HepG2 (cell line): ENCODE measurements around the gene SCN4B. TPM values are rescaled to one million over a fixed set of nuclear protein-coding genes. Genes with fewer than 3 reads are reported as not detected.
A peak's percentile ranks its signal among the peaks of the same experiment; 100 is the strongest.

Experiments used
- JUN ChIP-seq: sonication (generic); formaldehyde crosslinking; IDR thresholded peaks from 2 replicates; pipeline ENCODE4 v1.4.0; 2020; ENCODE audit warnings: mild to moderate bottlenecking, missing genetic modification reagents
- MTF2 ChIP-seq: sonication (generic); formaldehyde crosslinking; IDR thresholded peaks from 2 replicates; pipeline ENCODE4 v1.5.0; 2020; ENCODE audit warnings: missing genetic modification reagents, borderline replicate concordance
- SCMH1 ChIP-seq: sonication (generic); formaldehyde crosslinking; IDR thresholded peaks from 2 replicates; pipeline ENCODE4 v1.9.0; 2021; ENCODE audit warnings: missing genetic modification reagents, mild to moderate bottlenecking, borderline replicate concordance
- SMARCC2 ChIP-seq: fragments of 450-650 bp; IDR thresholded peaks from 2 replicates; pipeline ENCODE4 v1.6.1; 2017; ENCODE audit warnings: antibody characterized with exemption, mild to moderate bottlenecking
- SMC3 ChIP-seq: IDR thresholded peaks from 2 replicates; pipeline ENCODE4 v1.6.1; 2011; ENCODE audit warnings: low read length, improper control_type of control experiment
- SP4 ChIP-seq: sonication (generic); formaldehyde crosslinking; IDR thresholded peaks from 2 replicates; pipeline ENCODE4 v1.8.1; 2023; ENCODE audit warnings: mild to moderate bottlenecking, missing genetic modification reagents
- TFAP4 ChIP-seq: sonication (generic); IDR thresholded peaks from 2 replicates; pipeline ENCODE4 v1.6.1; 2016; ENCODE audit warnings: low read depth, borderline replicate concordance
- UBTF ChIP-seq: sonication (generic); formaldehyde crosslinking; IDR thresholded peaks from 2 replicates; pipeline ENCODE4 v1.4.0; 2020; ENCODE audit warnings: mild to moderate bottlenecking, missing genetic modification reagents
- ZNF274 ChIP-seq: sonication (generic); formaldehyde crosslinking; IDR thresholded peaks from 2 replicates; pipeline ENCODE4 v1.5.1; 2020; ENCODE audit warnings: mild to moderate bottlenecking, missing genetic modification reagents
- ZNF687 ChIP-seq: sonication (generic); formaldehyde crosslinking; IDR thresholded peaks from 2 replicates; pipeline ENCODE4 v1.5.1; 2020; ENCODE audit warnings: mild to moderate bottlenecking, missing genetic modification reagents, moderate library complexity
- polyA plus RNA-seq, 8 experiments: library from polyadenylated mRNA; depleted of rRNA in 3 of 8; stranded (reverse) in 7 of 8; unstranded in 1 of 8; fragments of >200 nt; fragmentation: Illumina TruSeq in 4 of 8; extraction: Trizol in 4 of 8; gene quantifications; 2 replicates each; pipeline versions ENCODE4 v1.2.1 to v1.2.3, GENCODE V29; 2011 to 2016; ENCODE audit warnings: low read depth in 4 of 8, missing spikeins in 1 of 8, mixed read lengths in 1 of 8; ENCODE audit not compliant: insufficient read depth in 1 of 8
- total RNA-seq, 5 experiments: library from RNA; depleted of rRNA; stranded (reverse); fragments of >200 nt; fragmentation: Illumina TruSeq; extraction: Trizol; gene quantifications; 2 replicates each; pipeline ENCODE4 v1.2.3, GENCODE V29; 2016; ENCODE audit warnings: low read depth in 1 of 5
- TF ChIP-seq, protein P1 (sequence below): sonication (generic); formaldehyde crosslinking; IDR thresholded peaks from 2 replicates; pipeline ENCODE4 v1.4.0; 2020; ENCODE audit warnings: missing genetic modification reagents
- TF ChIP-seq, protein P2 (sequence below): sonication (generic); formaldehyde crosslinking; IDR thresholded peaks from 2 replicates; pipeline ENCODE4 v1.5.1; 2020; ENCODE audit warnings: mild to moderate bottlenecking, missing genetic modification reagents, borderline replicate concordance

SCN4B gene
- total and polyA plus RNA-seq, 2 of the 13 experiments (the other 11 are each of a cell fraction or from before 2014, with no cell fraction given), result 0.04 to 0.29 TPM

DNA sequence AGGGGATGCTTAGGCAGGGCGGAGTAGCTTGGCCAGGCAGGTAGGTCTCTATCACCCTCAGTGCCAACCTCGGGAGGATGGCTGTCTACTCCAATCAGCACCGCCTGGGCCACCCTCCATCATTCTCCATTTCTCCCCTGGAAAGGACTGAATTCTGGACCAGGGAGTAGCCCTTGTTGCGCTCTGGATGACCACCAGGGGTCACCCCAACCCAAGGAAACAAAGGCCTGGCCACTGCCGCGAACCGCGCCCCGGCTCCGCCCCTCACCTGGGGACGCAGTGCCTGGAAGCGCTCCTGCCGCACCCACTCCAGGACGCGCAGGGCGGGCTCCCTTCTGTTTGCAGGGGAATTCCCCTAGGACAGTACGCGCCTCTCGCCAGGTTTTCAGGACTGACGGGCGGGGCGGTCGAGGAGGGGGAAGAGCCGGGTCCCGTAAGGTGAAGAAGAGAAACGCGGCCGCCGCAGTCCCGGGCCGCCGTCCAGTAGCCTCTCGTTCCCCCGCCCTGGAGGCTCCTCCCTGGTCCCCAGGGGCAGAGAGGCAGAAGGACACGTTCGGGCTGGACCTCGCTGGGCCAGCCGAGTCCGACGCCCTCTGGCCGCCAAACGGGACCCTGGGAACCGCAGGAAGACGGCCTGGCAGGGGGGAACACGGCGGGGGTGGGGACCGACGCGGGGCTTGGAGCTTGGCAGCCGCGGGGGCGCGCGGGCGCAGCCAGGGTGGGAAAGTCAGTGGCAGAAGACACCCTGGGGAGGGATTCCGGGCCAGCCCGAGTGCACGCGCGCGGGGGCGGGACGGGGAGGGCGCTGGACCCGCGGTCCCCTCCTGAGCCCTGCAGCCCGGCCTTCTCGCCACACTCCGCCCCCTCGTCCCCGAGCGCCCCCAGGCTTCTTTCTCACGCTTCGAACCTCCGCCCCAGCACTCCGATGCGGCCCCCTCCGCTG lies 7.1 kb downstream of the SCN4B start (continued):
- TF ChIP-seq UBTF (CRISPR knock-in tag), result peak; percentile 48
- peak; percentile 62 for TF ChIP-seq SP4 (CRISPR knock-in tag)
- no peak for TF ChIP-seq ZNF274 (CRISPR knock-in tag)
- TF ChIP-seq MTF2 (CRISPR knock-in tag), result peak; percentile 95; the same call in 1 of the 2 replicates
- TF ChIP-seq, protein P1, sequence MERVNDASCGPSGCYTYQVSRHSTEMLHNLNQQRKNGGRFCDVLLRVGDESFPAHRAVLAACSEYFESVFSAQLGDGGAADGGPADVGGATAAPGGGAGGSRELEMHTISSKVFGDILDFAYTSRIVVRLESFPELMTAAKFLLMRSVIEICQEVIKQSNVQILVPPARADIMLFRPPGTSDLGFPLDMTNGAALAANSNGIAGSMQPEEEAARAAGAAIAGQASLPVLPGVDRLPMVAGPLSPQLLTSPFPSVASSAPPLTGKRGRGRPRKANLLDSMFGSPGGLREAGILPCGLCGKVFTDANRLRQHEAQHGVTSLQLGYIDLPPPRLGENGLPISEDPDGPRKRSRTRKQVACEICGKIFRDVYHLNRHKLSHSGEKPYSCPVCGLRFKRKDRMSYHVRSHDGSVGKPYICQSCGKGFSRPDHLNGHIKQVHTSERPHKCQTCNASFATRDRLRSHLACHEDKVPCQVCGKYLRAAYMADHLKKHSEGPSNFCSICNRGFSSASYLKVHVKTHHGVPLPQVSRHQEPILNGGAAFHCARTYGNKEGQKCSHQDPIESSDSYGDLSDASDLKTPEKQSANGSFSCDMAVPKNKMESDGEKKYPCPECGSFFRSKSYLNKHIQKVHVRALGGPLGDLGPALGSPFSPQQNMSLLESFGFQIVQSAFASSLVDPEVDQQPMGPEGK, result peak; percentile 60
- TF ChIP-seq, protein P2, sequence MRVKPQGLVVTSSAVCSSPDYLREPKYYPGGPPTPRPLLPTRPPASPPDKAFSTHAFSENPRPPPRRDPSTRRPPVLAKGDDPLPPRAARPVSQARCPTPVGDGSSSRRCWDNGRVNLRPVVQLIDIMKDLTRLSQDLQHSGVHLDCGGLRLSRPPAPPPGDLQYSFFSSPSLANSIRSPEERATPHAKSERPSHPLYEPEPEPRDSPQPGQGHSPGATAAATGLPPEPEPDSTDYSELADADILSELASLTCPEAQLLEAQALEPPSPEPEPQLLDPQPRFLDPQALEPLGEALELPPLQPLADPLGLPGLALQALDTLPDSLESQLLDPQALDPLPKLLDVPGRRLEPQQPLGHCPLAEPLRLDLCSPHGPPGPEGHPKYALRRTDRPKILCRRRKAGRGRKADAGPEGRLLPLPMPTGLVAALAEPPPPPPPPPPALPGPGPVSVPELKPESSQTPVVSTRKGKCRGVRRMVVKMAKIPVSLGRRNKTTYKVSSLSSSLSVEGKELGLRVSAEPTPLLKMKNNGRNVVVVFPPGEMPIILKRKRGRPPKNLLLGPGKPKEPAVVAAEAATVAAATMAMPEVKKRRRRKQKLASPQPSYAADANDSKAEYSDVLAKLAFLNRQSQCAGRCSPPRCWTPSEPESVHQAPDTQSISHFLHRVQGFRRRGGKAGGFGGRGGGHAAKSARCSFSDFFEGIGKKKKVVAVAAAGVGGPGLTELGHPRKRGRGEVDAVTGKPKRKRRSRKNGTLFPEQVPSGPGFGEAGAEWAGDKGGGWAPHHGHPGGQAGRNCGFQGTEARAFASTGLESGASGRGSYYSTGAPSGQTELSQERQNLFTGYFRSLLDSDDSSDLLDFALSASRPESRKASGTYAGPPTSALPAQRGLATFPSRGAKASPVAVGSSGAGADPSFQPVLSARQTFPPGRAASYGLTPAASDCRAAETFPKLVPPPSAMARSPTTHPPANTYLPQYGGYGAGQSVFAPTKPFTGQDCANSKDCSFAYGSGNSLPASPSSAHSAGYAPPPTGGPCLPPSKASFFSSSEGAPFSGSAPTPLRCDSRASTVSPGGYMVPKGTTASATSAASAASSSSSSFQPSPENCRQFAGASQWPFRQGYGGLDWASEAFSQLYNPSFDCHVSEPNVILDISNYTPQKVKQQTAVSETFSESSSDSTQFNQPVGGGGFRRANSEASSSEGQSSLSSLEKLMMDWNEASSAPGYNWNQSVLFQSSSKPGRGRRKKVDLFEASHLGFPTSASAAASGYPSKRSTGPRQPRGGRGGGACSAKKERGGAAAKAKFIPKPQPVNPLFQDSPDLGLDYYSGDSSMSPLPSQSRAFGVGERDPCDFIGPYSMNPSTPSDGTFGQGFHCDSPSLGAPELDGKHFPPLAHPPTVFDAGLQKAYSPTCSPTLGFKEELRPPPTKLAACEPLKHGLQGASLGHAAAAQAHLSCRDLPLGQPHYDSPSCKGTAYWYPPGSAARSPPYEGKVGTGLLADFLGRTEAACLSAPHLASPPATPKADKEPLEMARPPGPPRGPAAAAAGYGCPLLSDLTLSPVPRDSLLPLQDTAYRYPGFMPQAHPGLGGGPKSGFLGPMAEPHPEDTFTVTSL (CRISPR knock-in tag), result no peak
- TF ChIP-seq TFAP4, result peak; percentile 47; the same call in 1 of the 2 replicates
- peak; percentile 89 for TF ChIP-seq SMC3
- TF ChIP-seq JUN (CRISPR knock-in tag), result 0 out of 2 replicates have a peak, but pooled peaks have one; percentile 23
- no peak for TF ChIP-seq SMARCC2
- TF ChIP-seq SCMH1 (CRISPR knock-in tag), result no peak
- peak; percentile 77 for TF ChIP-seq ZNF687 (CRISPR knock-in tag)
